Ramos (cell line): Measurements from ENCODE around the gene ACY1.

Experiments
- in situ Hi-C: fragments of 300-500 bp; cut with MboI; formaldehyde crosslinking; loops from one replicate; pipeline ENCODE4 v1.14.3; 2022; ENCODE audit warnings: low sequenced_read_pairs; ENCODE audit not compliant: unreplicated experiment

ACY1 gene

GRCh38 chr3:51945926-51946705 lies 37.2 kb upstream of the ACY1 start:
- in situ Hi-C loops = no loop called here

GRCh38 chr3:51946796-51947195 lies 36.5 kb upstream of the ACY1 start:
- in situ Hi-C loops = no loop called here

GRCh38 chr3:51947215-51947900 lies 36.0 kb upstream of the ACY1 start:
- in situ Hi-C loops = no loop called here

- in situ Hi-C loops = no loop called here
Observed at GRCh38 chr3:51948016-51948580, 35.2 kb upstream of the ACY1 start.

- in situ Hi-C loops = no loop called here
Observed at GRCh38 chr3:51949121-51949520, 34.2 kb upstream of the ACY1 start.

GRCh38 chr3:51950899-51951298 lies 32.4 kb upstream of the ACY1 start:
- in situ Hi-C loops = no loop called here

GRCh38 chr3:51953445-51953844 lies 29.9 kb upstream of the ACY1 start:
- in situ Hi-C loops = no loop called here

GRCh38 chr3:51954105-51954504 lies 29.2 kb upstream of the ACY1 start:
- in situ Hi-C loops = no loop called here

- in situ Hi-C loops = no loop called here
Observed at GRCh38 chr3:51954713-51955112, 28.6 kb upstream of the ACY1 start.

GRCh38 chr3:51955175-51955892 lies 28.0 kb upstream of the ACY1 start, which contains the start of gene GPR62:
GPR62 (plus strand) TSS chr3:51955381; CDS start chr3:51955653, 272 bp downstream.
- in situ Hi-C loops = no loop called here

- in situ Hi-C loops = no loop called here
Observed at GRCh38 chr3:51955893-51956770, 27.2 kb upstream of the ACY1 start.

GRCh38 chr3:51957520-51958205 lies 25.7 kb upstream of the ACY1 start:
- in situ Hi-C loops = no loop called here

- in situ Hi-C loops = no loop called here
Observed at GRCh38 chr3:51958603-51959521, 24.5 kb upstream of the ACY1 start.

- in situ Hi-C loops = no loop called here
Observed at GRCh38 chr3:51959651-51960050, 23.7 kb upstream of the ACY1 start.

GRCh38 chr3:51960386-51960785 lies 22.9 kb upstream of the ACY1 start:
- in situ Hi-C loops = no loop called here

- in situ Hi-C loops = no loop called here
Observed at GRCh38 chr3:51961011-51961410, 22.3 kb upstream of the ACY1 start.

GRCh38 chr3:51961602-51962569 lies 21.4 kb upstream of the ACY1 start:
- in situ Hi-C loops = no loop called here
